Astrocyte of the spinal cord (primary cell): ENCODE measurements around the gene HOXB4.
A peak's percentile ranks its signal among the peaks of the same experiment; 100 is the strongest.

Experiments
- DNase-seq: peaks from one replicate; pipeline ENCODE4 v3.0.0; 2011; ENCODE audit warnings: low read depth, low spot score
- H3K4me3 ChIP-seq: 2 replicates; pipeline ENCODE4 v1.5.1; 2011; ENCODE audit warnings: low read depth, mild to moderate bottlenecking, low read length, moderate library complexity
- CTCF ChIP-seq: IDR thresholded peaks from 2 replicates; pipeline ENCODE4 v1.5.1; 2012; ENCODE audit warnings: low read depth, mild to moderate bottlenecking, low read length, inconsistent platforms
- in situ Hi-C: cut with HindIII; loops from 2 replicates; pipeline ENCODE4 v1.10.0; 2017; ENCODE audit warnings: low sequenced_read_pairs

HOXB4 gene

GRCh38 chr17:48577946-48578615 lies at the start of gene HOXB4:
TSS of gene HOXB4 (minus strand) at chr17:48578350. CDS start at chr17:48578319, 31 bp downstream.
- DNase-seq: peak; percentile 91
- TF ChIP-seq CTCF: no peak
- peak within 1 kb of the TSS; percentile 77 for H3K4me3 ChIP-seq
- in situ Hi-C loops: no loop called here

- in situ Hi-C loops: no loop called here
- H3K4me3 ChIP-seq: no peak overlapping the region
- TF ChIP-seq CTCF: no peak
- no peak for DNase-seq
Measured at GRCh38 chr17:48627118-48627597, 49.0 kb upstream of the HOXB4 start.

- peak within 1 kb of the TSS; percentile 74 for H3K4me3 ChIP-seq
- no peak for TF ChIP-seq CTCF
- in situ Hi-C loops: no loop called here
- peak; percentile 96 for DNase-seq
Measured at GRCh38 chr17:48626245-48627117, 48.3 kb upstream of the HOXB4 start, which contains the start of gene HOXB9. TSS of gene HOXB9 (minus strand) at chr17:48626358. CDS start at chr17:48626269, 89 bp downstream.

GRCh38 chr17:48625495-48626244 lies 47.5 kb upstream of the HOXB4 start:
- H3K4me3 ChIP-seq: peak overlapping the region; percentile 74
- no peak for TF ChIP-seq CTCF
- DNase-seq: no peak
- in situ Hi-C loops: no loop called here

- H3K4me3 ChIP-seq: peak overlapping the region; percentile 74
- no peak for TF ChIP-seq CTCF
- DNase-seq: peak; percentile 40
- in situ Hi-C loops: no loop called here
Measured at GRCh38 chr17:48624544-48625494, 46.7 kb upstream of the HOXB4 start.
